C4-2B (cell line): ENCODE data around the gene KNTC1.
"Not testable (repeated sequence)": the region's sequence is repeated elsewhere in the genome, so short reads cannot be mapped to it uniquely, and the experiment has no call there.

ENCODE experiments used
- H3K27ac ChIP-seq: fragments of 450-650 bp; 2 replicates; pipeline ENCODE4 v1.5.1; 2017
- ZFX ChIP-seq: fragments of 450-650 bp; IDR thresholded peaks from 2 replicates; pipeline ENCODE4 v1.6.1; 2017
- TF ChIP-seq, protein P1 (sequence below): fragments of 450-650 bp; conservative IDR thresholded peaks from 2 replicates; pipeline ENCODE4 v1.5.1; 2017; ENCODE audit warnings: mild to moderate bottlenecking

KNTC1 gene

DNA sequence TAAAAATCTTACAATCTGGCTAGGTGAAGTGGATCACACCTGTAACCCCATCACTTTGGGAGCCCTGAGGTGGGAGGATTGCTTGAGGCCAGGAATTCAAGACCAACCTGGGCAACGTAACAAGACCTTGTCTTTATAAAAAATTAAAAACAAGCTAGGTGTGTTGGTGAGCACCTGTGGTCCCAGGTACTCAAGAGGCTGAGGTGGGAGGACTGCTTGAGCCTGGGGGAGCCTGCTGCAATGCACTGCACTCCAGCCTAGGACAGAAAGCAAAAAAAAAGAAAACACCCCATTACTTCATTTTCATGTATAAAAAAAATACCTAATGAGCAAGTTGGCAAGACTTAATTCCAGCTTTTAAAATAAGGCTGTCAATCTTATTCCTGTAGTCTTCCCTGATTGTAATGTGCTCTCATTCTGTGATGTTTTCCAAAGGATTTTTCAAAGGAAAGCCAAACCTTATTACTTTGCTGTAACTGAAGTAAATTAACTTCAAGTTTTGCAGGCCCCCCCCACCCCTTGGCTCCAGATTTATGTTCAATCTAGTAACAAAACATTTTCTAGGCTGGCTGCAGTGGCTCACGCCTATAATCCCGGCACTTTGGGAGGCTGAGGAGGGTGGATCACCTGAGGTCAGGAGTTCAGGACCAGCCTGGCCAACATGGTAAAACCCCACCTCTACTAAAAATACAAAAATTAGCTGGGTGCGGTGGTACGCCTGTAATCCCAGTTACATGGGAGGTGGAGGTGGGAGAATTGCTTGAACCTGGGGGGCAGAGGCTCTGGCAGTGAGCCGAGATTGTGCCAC is 23.1 kb upstream of the KNTC1 start:
- H3K27ac ChIP-seq: no peak overlapping the region
- TF ChIP-seq, protein P1, sequence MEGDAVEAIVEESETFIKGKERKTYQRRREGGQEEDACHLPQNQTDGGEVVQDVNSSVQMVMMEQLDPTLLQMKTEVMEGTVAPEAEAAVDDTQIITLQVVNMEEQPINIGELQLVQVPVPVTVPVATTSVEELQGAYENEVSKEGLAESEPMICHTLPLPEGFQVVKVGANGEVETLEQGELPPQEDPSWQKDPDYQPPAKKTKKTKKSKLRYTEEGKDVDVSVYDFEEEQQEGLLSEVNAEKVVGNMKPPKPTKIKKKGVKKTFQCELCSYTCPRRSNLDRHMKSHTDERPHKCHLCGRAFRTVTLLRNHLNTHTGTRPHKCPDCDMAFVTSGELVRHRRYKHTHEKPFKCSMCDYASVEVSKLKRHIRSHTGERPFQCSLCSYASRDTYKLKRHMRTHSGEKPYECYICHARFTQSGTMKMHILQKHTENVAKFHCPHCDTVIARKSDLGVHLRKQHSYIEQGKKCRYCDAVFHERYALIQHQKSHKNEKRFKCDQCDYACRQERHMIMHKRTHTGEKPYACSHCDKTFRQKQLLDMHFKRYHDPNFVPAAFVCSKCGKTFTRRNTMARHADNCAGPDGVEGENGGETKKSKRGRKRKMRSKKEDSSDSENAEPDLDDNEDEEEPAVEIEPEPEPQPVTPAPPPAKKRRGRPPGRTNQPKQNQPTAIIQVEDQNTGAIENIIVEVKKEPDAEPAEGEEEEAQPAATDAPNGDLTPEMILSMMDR: no peak
- no peak for TF ChIP-seq ZFX

DNA sequence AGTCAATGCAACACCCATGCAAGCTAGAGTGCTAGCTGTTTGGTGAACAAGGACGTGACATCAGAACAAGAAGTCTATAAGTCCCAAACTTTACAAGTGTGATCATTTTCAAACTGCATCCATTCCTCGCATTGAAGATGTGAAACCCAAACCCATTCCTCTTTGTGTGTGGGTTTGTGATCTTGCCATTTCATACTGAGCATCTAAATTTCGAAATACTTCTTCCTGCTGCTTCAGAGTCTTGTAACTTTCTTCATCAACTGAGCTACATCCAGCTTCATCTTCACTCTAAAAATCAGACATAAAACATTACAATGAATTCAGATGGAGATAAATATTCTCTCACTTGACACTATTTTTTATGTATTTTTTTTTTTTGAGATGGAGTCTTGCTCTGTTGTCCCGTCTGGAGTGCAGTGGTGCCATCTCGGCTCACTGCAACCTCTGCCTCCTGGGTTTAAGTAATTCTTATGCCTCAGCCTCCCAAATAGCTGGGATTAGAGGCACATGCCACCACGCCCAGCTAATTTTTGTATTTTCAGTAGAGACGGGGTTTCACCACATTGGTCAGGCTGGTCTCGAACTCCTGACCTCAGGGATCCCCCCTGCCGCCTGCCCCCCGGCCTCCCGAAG is 21.5 kb upstream of the KNTC1 start:
- TF ChIP-seq ZFX: no peak
- TF ChIP-seq, protein P1: no peak
- no peak overlapping the region for H3K27ac ChIP-seq

DNA sequence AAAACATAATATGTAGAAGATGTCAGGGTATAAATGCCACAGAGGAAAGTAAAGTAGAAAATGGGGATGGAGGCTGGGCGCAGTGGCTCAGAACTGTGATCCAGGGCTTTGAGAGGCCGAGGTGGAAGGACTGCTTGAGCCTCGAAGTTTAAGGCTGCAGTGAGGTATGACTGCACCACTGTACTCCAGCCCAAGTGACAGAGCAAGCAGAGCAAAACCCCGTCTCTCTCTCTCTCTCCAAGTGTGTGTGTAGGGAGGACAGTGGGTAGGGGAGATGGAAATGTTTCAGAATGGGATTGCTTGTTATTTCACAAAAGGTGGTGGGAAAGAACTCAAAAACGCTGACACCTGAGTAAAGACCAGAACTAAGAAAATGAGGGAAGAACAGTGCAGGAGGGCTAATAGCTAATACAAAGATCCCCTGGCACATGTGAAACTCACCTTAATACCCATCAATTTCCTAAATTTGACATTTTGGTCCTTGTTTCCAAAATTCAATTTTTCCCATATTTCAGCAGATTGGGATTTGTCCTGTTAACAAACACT is 20.6 kb upstream of the KNTC1 start:
- H3K27ac ChIP-seq: no peak overlapping the region
- TF ChIP-seq ZFX: no peak
- TF ChIP-seq, protein P1: no peak

DNA sequence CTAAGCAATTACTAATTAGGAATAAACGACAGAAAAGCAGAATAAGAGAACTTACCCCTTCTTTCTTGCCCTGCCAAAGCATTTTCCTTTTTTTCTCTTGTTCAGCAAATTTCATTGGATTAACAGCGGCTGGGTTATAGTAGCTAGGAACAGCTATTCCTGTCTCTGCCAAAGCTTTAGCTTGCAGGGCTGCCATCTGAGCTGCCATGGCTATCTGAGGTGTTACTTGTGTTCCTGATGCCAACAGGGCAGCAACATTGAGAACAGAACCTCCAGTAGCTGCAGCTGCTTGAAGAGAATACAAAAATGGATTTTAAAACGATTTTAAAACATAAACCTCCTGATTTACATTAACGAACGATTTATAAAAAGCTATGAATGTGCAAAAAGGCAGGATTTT is 18.9 kb upstream of the KNTC1 start:
- TF ChIP-seq ZFX: no peak
- TF ChIP-seq, protein P1: no peak

DNA sequence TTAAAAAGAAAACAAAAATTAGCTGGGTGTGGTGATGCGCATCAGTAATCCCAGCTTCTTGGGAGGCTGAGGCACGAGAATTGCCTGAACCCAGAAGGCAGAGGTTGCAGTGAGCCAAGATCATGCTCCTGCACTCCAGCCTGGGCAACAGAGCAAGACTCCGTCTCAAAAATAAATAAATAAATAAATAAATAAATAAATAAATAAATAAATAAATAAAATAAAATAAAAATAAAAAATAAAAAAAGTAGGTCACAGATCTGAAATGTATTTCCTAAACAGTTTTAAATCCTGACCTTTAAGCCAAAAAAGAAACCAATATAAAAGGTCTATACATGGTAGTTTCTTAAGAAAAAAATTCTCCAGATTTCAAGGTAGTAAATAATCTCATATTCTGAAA is 14.0 kb upstream of the KNTC1 start:
- H3K27ac ChIP-seq: not testable (repeated sequence)

More for the DNA sequence above, 18.9 kb upstream of the KNTC1 start:
- H3K27ac ChIP-seq: no peak overlapping the region

DNA sequence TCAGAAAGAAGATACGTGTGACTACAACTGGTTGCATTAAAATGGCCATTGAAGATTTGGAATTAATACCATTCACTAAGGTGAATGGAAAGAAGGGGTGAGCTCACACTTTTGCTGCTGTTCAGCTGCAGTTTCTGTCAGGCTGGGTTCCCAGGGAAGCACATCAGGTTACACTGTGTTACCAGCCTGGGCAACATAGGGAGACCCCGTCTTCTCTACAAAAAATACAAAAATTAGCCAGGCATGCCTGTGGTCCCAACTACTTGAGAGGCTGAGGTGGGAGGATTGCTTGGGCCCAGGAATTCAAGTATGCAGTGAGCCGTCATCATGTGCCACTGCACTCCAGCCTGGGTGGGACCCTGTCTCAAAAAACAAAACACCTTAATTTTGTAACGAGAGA is 13.4 kb upstream of the KNTC1 start:
- no peak for TF ChIP-seq ZFX
- TF ChIP-seq, protein P1: no peak
- H3K27ac ChIP-seq: no peak overlapping the region

DNA sequence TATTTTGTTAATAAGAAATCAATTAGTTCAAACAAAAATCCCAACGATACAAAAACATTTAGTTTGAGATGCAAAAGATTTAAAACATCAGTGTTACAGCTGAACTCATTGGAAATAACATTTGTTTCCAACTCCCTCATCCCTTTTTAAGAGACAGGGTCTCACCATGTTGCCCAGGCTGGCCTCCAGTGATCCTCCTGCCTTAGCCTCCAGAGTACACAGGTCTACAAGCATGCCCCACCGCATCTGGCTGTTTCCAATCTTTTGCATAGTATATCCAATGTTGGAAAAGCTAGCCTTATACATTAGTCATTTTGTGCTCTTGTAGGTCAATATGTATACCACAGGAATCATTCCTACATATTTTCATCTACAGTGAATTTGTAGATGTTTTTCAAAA is 11.8 kb upstream of the KNTC1 start:
- TF ChIP-seq, protein P1: no peak
- TF ChIP-seq ZFX: no peak

More for the DNA sequence above, 11.8 kb upstream of the KNTC1 start:
- no peak overlapping the region for H3K27ac ChIP-seq
